ENCODE measurements around the gene EXOSC9. TPM values are rescaled to one million over a fixed set of nuclear protein-coding genes. Genes with fewer than 3 reads are reported as not detected.

EXOSC9 gene
- polyA plus RNA-seq, 2 of the 4 experiments (the other 2 are of a cell fraction) = 33.6 to 43.1 TPM

- no peaks in the 10 kb centered on the region for H3K9me3 ChIP-seq
- H3K27ac ChIP-seq = peak overlapping the region; percentile 70 to 93
- peak; percentile 72 to 76 for ATAC-seq
- H3K4me1 ChIP-seq = peaks cover 33% of the 10 kb centered on the region; the same call in 2 of the 3 replicates
- no peak for FAIRE-seq
- POLR2A ChIA-PET = interaction anchor here (0.7 to 1.1 kb wide), 2 partner anchors 22 to 33 kb away, joined by 3 to 4 read pairs; partner anchors contain the start of gene EXOSC9
- peak; percentile 23 to 25 for DNase-seq (ENCODE audit: low read depth in 1 of 2, low spot score in 1 of 2)
- H3K4me3 ChIP-seq = peak overlapping the region; percentile 91
- peak overlapping the region; percentile 88 for H3K4me2 ChIP-seq
- CTCF ChIA-PET = no interaction called here
- TF ChIP-seq CBX2 (IDR thresholded peaks at IDR 0.05; ENCODE audit: borderline replicate concordance, low read depth) = no peak
- TF ChIP-seq, protein P1, sequence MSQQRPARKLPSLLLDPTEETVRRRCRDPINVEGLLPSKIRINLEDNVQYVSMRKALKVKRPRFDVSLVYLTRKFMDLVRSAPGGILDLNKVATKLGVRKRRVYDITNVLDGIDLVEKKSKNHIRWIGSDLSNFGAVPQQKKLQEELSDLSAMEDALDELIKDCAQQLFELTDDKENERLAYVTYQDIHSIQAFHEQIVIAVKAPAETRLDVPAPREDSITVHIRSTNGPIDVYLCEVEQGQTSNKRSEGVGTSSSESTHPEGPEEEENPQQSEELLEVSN (IDR thresholded peaks at IDR 0.05; ENCODE audit: borderline replicate concordance, low read depth) = no peak
- no peak for TF ChIP-seq SMC3 (IDR thresholded peaks at IDR 0.05)
- TF ChIP-seq NPAS2 (CRISPR knock-in tag; IDR thresholded peaks at IDR 0.05; ENCODE audit: borderline replicate concordance) = no peak
- TF ChIP-seq EHF (CRISPR knock-in tag; IDR thresholded peaks at IDR 0.05) = no peak
- TF ChIP-seq NFE2L2 (conservative IDR thresholded peaks at IDR 0.05; ENCODE audit: low read length) = no peak
- TF ChIP-seq ATOH8 (CRISPR knock-in tag; IDR thresholded peaks at IDR 0.05; ENCODE audit: low read depth) = no peak
- TF ChIP-seq CHD4 (IDR thresholded peaks at IDR 0.05; ENCODE audit: borderline replicate concordance) = no peak
- TF ChIP-seq EHMT2 (IDR thresholded peaks at IDR 0.05; ENCODE audit: low read depth) = no peak
- no peak; the same call in 2 of the 3 replicates for TF ChIP-seq CTCF (IDR thresholded peaks at IDR 0.05)
- TF ChIP-seq HOXA7 (CRISPR knock-in tag; IDR thresholded peaks at IDR 0.05) = no peak
- TF ChIP-seq EP300 (IDR thresholded peaks at IDR 0.05) = no peak
- no peak for TF ChIP-seq ZC3H11A (IDR thresholded peaks at IDR 0.05)
- no peak for TF ChIP-seq BHLHE40 (IDR thresholded peaks at IDR 0.05; ENCODE audit: low read depth, low read length)
- no peak for TF ChIP-seq KDM5A (IDR thresholded peaks at IDR 0.05)
- TF ChIP-seq POLR2A (IDR thresholded peaks at IDR 0.05; ENCODE audit: low read length) = no peak
- TF ChIP-seq RFX5 (IDR thresholded peaks at IDR 0.05) = no peak
- TF ChIP-seq MAZ (IDR thresholded peaks at IDR 0.05; ENCODE audit: borderline replicate concordance, low read depth, low read length) = no peak
- TF ChIP-seq, protein P2, sequence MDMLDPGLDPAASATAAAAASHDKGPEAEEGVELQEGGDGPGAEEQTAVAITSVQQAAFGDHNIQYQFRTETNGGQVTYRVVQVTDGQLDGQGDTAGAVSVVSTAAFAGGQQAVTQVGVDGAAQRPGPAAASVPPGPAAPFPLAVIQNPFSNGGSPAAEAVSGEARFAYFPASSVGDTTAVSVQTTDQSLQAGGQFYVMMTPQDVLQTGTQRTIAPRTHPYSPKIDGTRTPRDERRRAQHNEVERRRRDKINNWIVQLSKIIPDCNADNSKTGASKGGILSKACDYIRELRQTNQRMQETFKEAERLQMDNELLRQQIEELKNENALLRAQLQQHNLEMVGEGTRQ (IDR thresholded peaks at IDR 0.05) = no peak
- under 1% methylated on average over 13 of the region's 30 CpGs for WGBS (ENCODE audit: missing lambda C conversion rate)
These were observed 21.8 kb downstream of the EXOSC9 start for GRCh38 chr4:121822796-121823504.

DNA sequence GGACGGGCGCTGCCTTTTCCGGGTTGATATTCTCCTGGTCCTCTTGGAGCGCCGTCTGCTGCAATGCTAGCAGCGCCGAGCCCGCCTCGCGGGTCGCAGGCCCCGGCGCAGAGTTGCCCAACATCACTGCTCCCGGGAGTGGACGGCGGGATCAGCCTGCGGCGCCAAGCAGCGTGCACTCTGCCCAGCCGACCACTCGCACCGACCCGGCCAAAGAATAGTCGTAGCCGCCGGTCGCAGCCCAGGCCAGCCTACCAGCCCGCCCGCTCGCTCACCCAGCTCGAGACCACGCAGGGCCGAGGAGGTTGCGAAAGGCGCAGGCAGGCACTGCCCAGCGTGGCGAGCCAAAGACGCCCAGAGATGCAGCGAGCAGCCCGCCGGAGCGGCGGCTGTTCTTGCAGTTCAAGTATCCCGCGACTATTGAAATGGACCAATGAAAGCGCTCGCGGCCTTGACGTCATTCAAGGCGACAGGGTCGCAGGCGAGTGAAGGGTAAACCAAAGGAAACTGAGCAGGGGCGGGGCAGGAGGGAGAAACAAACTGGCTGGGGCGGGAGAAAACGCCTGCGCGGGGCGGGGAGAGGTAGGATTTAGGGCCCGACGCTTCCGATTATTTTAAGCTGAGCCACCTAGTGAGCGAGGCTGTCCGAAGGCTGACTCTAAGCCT, 22.5 kb downstream of the EXOSC9 start, which contains the start of gene CCNA2:
TSS of gene CCNA2 (minus strand) at position 379 of the 666 bp plus-strand sequence. CDS start at position 124, 255 bp downstream.
- H3K4me3 ChIP-seq = peak within 1 kb of the TSS; percentile 91
- POLR2A ChIA-PET = interaction anchor here (0.6 to 1.1 kb wide), 2 partner anchors 34 to 443 kb away, joined by 3 to 6 read pairs; no protein-coding TSS in a partner anchor
- peaks cover 36% of the 10 kb centered on the region; the same call in 2 of the 3 replicates for H3K4me1 ChIP-seq
- ATAC-seq (peak; percentile 94 to 97), DNase-seq (ENCODE audit: low read depth in 1 of 2, low spot score in 1 of 2) (peak; percentile 82 to 96), FAIRE-seq (no peak)
- peak within 1 kb of the TSS; percentile 88 for H3K4me2 ChIP-seq
- no peaks in the 10 kb centered on the region for H3K9me3 ChIP-seq
- WGBS (ENCODE audit: missing lambda C conversion rate) = 0% methylated on average over 6 of the region's 63 CpGs
- H3K27ac ChIP-seq = peak within 1 kb of the TSS; percentile 70 to 93
- CTCF ChIA-PET = interaction anchor here (0.7 kb wide), 1 partner anchor 889 kb away, joined by 3 read pairs; no protein-coding TSS in a partner anchor
- no peak for TF ChIP-seq ELK1 (IDR thresholded peaks at IDR 0.05; ENCODE audit: low read depth, low read length)
- no peak for TF ChIP-seq TFCP2L1 (CRISPR knock-in tag; IDR thresholded peaks at IDR 0.05)
- 0 out of 2 replicates have a peak, but pooled peaks have one; percentile 24 for TF ChIP-seq MYC (IDR thresholded peaks at IDR 0.05; ENCODE audit: borderline replicate concordance, low read length)
- no peak for TF ChIP-seq CTCF (IDR thresholded peaks at IDR 0.05)
- no peak for TF ChIP-seq HES2 (IDR thresholded peaks at IDR 0.05)
- peak; percentile 81; the same call in 1 of the 2 replicates for TF ChIP-seq HDAC2 (IDR thresholded peaks at IDR 0.05)
- TF ChIP-seq MAX (IDR thresholded peaks at IDR 0.05) = peak; percentile 75
- peak in 1 of 2 experiments; percentile 67; a peak in 2 of 5 replicates for TF ChIP-seq JUN (IDR thresholded peaks at IDR 0.05)

Measured in A549 (cell line).